Activated naive CD8-positive, alpha-beta T cell (primary cell): ENCODE results near the gene DCAF4.
A peak's percentile ranks its signal among the peaks of the same experiment; 100 is the strongest.
"Not testable (repeated sequence)": the region's sequence is repeated elsewhere in the genome, so short reads cannot be mapped to it uniquely, and the experiment has no call there.

Experiments used
- H3K27ac Mint-ChIP-seq: one replicate; pipeline ENCODE4 v1.8.0; 2021; ENCODE audit warnings: mixed read lengths
- H3K27me3 Mint-ChIP-seq: one replicate; pipeline ENCODE4 v1.8.0; 2021; ENCODE audit warnings: mixed read lengths
- H3K36me3 Mint-ChIP-seq: one replicate; pipeline ENCODE4 v1.8.0; 2021; ENCODE audit warnings: mixed read lengths
- H3K4me1 Mint-ChIP-seq: one replicate; pipeline ENCODE4 v1.8.0; 2021; ENCODE audit warnings: low read depth, mixed read lengths
- H3K4me3 Mint-ChIP-seq: one replicate; pipeline ENCODE4 v1.8.0; 2021; ENCODE audit warnings: mild to moderate bottlenecking, mixed read lengths
- H3K9me3 Mint-ChIP-seq: one replicate; pipeline ENCODE4 v1.8.0; 2021; ENCODE audit warnings: low read depth, mixed read lengths

DCAF4 gene

GRCh38 chr14:72941286-72941985 is 15.2 kb downstream of the DCAF4 start:
- Mint-ChIP-seq H3K4me1 (peaks cover 18% of the 10 kb centered on the region), H3K9me3 (no peaks in the 10 kb centered on the region)

GRCh38 chr14:72942934-72943333 is 16.7 kb downstream of the DCAF4 start:
- peaks cover 12% of the 10 kb centered on the region for H3K36me3 Mint-ChIP-seq
- H3K27ac Mint-ChIP-seq = no peak overlapping the region
- H3K4me3 Mint-ChIP-seq = no peak overlapping the region
- H3K27me3 Mint-ChIP-seq = no peaks in the 10 kb centered on the region
- no peaks in the 10 kb centered on the region for H3K9me3 Mint-ChIP-seq
- H3K4me1 Mint-ChIP-seq = peaks cover 11% of the 10 kb centered on the region

More at GRCh38 chr14:72941286-72941985, 15.2 kb downstream of the DCAF4 start:
- Mint-ChIP-seq H3K36me3 (peaks cover 19% of the 10 kb centered on the region), H3K27ac (no peak overlapping the region), H3K27me3 (no peaks in the 10 kb centered on the region), H3K4me3 (no peak overlapping the region)

- Mint-ChIP-seq H3K4me1 (peaks cover 10% of the 10 kb centered on the region), H3K4me3 (no peak overlapping the region), H3K9me3 (no peaks in the 10 kb centered on the region), H3K27me3 (no peaks in the 10 kb centered on the region), H3K36me3 (peaks cover 12% of the 10 kb centered on the region), H3K27ac (no peak overlapping the region)
Measured at GRCh38 chr14:72943876-72944430, 17.7 kb downstream of the DCAF4 start.

- H3K4me3 Mint-ChIP-seq = no peak overlapping the region
- H3K36me3 Mint-ChIP-seq = peaks cover 13% of the 10 kb centered on the region
- no peaks in the 10 kb centered on the region for H3K9me3 Mint-ChIP-seq
- no peak overlapping the region for H3K27ac Mint-ChIP-seq
- H3K27me3 Mint-ChIP-seq = no peaks in the 10 kb centered on the region
- H3K4me1 Mint-ChIP-seq = peaks cover 10% of the 10 kb centered on the region
Measured at GRCh38 chr14:72945356-72946027, 19.2 kb downstream of the DCAF4 start.

GRCh38 chr14:72946491-72946890 is 20.2 kb downstream of the DCAF4 start:
- Mint-ChIP-seq H3K27me3 (no peaks in the 10 kb centered on the region), H3K36me3 (peaks cover 16% of the 10 kb centered on the region), H3K27ac (no peak overlapping the region), H3K9me3 (no peaks in the 10 kb centered on the region), H3K4me1 (peaks cover 10% of the 10 kb centered on the region), H3K4me3 (no peak overlapping the region)

- Mint-ChIP-seq H3K36me3 (peaks cover 11% of the 10 kb centered on the region), H3K27ac (peak overlapping the region; percentile 31), H3K4me1 (peaks cover 10% of the 10 kb centered on the region), H3K4me3 (no peak overlapping the region), H3K27me3 (no peaks in the 10 kb centered on the region), H3K9me3 (no peaks in the 10 kb centered on the region)
Measured at GRCh38 chr14:72947366-72948160, 21.3 kb downstream of the DCAF4 start.

- H3K4me1 Mint-ChIP-seq = peaks cover 10% of the 10 kb centered on the region
- H3K36me3 Mint-ChIP-seq = peaks cover 11% of the 10 kb centered on the region
- H3K4me3 Mint-ChIP-seq = no peak overlapping the region
- H3K27me3 Mint-ChIP-seq = no peaks in the 10 kb centered on the region
- H3K9me3 Mint-ChIP-seq = no peaks in the 10 kb centered on the region
- no peak overlapping the region for H3K27ac Mint-ChIP-seq
Measured at GRCh38 chr14:72948481-72949138, 22.3 kb downstream of the DCAF4 start.

- Mint-ChIP-seq H3K4me1 (peaks cover 10% of the 10 kb centered on the region), H3K4me3 (no peak overlapping the region), H3K27me3 (no peaks in the 10 kb centered on the region), H3K27ac (no peak overlapping the region), H3K9me3 (no peaks in the 10 kb centered on the region), H3K36me3 (peaks cover 9% of the 10 kb centered on the region)
Measured at GRCh38 chr14:72952171-72952570, 25.9 kb downstream of the DCAF4 start.

- H3K9me3 Mint-ChIP-seq, H3K4me1 Mint-ChIP-seq, H3K36me3 Mint-ChIP-seq, H3K27ac Mint-ChIP-seq, H3K4me3 Mint-ChIP-seq, H3K27me3 Mint-ChIP-seq: not testable (repeated sequence)
Measured at GRCh38 chr14:72956741-72957140, 30.5 kb downstream of the DCAF4 start.

- Mint-ChIP-seq H3K4me3 (no peak overlapping the region), H3K27ac (no peak overlapping the region), H3K9me3 (no peaks in the 10 kb centered on the region), H3K4me1 (no peaks in the 10 kb centered on the region), H3K27me3 (no peaks in the 10 kb centered on the region), H3K36me3 (peaks cover 7% of the 10 kb centered on the region)
Measured at GRCh38 chr14:72957213-72957612, 30.9 kb downstream of the DCAF4 start.

- Mint-ChIP-seq H3K4me1 (peaks cover 2% of the 10 kb centered on the region), H3K4me3 (no peak overlapping the region), H3K27me3 (no peaks in the 10 kb centered on the region), H3K9me3 (no peaks in the 10 kb centered on the region), H3K36me3 (peaks cover 10% of the 10 kb centered on the region), H3K27ac (no peak overlapping the region)
Measured at GRCh38 chr14:72958548-72958947, 32.3 kb downstream of the DCAF4 start.

GRCh38 chr14:72961016-72961415 is 34.8 kb downstream of the DCAF4 start:
- H3K27ac Mint-ChIP-seq, H3K4me3 Mint-ChIP-seq, H3K27me3 Mint-ChIP-seq, H3K9me3 Mint-ChIP-seq, H3K4me1 Mint-ChIP-seq: not testable (repeated sequence)
- H3K36me3 Mint-ChIP-seq = peaks cover 13% of the 10 kb centered on the region

GRCh38 chr14:72961579-72962335 is 35.5 kb downstream of the DCAF4 start:
- Mint-ChIP-seq H3K4me3 (no peak overlapping the region), H3K36me3 (peaks cover 13% of the 10 kb centered on the region), H3K27me3 (no peaks in the 10 kb centered on the region), H3K9me3 (no peaks in the 10 kb centered on the region), H3K4me1 (peaks cover 6% of the 10 kb centered on the region), H3K27ac (no peak overlapping the region)

- peaks cover 13% of the 10 kb centered on the region for H3K36me3 Mint-ChIP-seq
- not testable (repeated sequence) for H3K4me3 Mint-ChIP-seq, H3K9me3 Mint-ChIP-seq, H3K27ac Mint-ChIP-seq, H3K27me3 Mint-ChIP-seq, H3K4me1 Mint-ChIP-seq
Measured at GRCh38 chr14:72962336-72962754, 36.1 kb downstream of the DCAF4 start.
